Stimulated activated CD4-positive, alpha-beta T cell treated with anti-CD3 and anti-CD28 coated beads, Interleukin-15, amount 100 ng/mL, for 48 hours (primary cell): ENCODE measurements around the gene NECAB3.

Experiments used
- DNase-seq, 2 donors: peaks; one replicate each; pipeline ENCODE4 v3.0.0-alpha.2; 2020; ENCODE audit warnings: low read depth in 2 of 2

Gene NECAB3

GRCh38 chr20:33697129-33697528 is 22.9 kb upstream of the NECAB3 start:
- DNase-seq: no peak

DNA sequence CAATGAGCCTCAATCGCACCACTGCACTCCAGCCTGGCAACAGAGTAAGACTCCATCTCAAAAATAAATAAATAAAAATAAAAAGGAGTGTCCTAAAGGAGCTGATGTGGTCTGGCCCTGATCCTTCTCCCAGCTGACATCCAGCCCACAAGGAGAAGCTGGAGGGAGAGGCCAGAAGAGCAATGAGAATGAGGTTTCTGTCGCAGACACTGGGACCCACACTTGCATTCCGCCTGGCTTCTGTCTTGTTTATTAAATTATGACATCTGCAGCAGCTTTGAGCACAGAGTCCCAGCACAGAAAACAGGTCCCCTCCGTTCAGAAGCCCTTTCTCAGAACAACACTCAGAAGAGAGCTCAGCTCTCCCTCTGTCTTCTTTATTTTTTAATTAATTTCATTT is 22.2 kb upstream of the NECAB3 start:
- DNase-seq: no peak

- no peak for DNase-seq
Observed at GRCh38 chr20:33694639-33695012, 20.4 kb upstream of the NECAB3 start.

DNA sequence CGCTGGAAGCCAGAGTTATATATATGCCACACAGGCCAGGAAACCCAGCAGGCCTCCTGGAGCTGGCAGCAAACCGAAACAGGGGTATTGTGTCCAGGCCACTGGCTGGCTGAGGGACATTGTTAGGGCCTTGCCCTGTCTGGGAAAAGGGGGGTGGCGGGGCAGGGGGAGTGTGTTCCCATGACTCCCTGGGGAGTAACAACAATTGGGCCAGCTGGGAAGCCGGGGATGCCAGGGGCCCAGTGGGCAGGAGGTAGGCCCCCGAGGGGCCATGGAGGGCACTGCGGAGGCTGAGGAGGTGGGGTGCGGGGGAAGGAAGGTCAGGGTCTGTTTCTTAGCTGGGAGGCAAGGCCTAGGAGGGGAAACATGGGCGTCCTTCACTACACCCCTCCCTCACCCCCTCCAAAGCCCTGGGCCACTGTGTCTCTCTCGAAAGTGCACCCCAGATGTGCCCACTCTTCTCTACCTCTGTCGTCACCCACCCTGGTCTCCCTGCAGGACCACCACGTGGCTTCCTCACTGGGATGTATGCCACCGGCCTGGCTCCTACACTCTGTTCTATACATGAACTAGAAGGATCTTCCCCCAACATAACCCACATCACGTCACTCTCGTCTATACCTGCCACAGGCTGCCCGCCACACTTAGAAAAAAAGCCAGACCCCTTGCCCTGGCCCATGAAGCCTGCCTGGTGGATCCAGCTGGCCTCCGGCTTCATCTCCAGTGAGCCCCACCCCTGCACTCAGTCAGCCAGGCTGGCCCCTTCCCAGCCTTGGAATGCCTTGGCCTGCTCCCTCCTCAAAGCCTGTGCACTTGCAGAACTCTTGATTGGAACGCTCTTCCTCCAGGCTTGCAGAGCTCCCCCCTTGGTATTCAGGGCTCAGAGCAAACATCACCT is 19.8 kb upstream of the NECAB3 start:
- no peak for DNase-seq

GRCh38 chr20:33693289-33693688 is 19.1 kb upstream of the NECAB3 start:
- DNase-seq: no peak

GRCh38 chr20:33689973-33690372 is 15.7 kb upstream of the NECAB3 start:
- DNase-seq: peak in 1 of 2 donors; percentile 42

DNA sequence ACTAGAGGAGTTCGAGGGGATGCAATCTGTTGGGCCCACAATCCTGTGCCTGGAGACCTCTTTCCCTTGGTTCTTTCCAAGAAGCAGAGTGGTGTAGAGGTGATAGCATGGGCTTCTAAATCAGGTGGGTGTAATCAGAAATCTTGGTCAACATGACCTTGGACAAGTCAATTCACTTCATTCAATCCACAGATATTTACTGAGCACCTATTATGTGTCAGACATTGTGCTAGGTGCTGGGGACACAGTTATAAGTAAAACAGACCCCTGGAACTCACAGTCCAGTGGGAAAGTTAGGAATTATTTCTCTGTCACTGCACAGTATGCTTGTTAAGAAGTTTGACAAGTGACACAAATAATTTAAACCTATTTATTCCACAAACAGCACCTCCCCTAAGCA is 15.3 kb upstream of the NECAB3 start:
- DNase-seq: no peak

DNA sequence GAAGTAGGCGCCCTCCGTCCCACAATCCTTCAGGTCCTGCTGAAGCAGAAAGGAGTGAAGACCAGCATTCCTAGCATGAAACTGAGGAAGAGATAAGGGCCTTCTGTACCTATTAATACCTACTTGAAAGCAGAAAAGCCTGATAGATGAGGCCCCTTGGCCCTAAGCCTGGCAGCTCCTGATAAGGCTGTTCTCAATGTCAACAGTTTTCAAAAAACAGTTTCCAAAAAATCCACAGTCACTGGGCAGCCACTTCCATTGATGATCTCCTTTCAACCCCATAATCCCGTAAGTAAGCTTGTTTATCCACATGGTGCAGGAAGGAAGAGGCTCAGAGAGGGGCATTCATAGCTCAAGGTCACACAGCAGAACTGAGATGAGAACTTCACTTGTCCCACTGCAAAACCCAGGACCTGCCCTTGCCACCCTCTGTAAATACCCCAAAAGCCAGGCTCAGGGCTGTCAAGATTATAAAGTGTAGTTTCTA is 14.8 kb upstream of the NECAB3 start:
- no peak for DNase-seq

DNA sequence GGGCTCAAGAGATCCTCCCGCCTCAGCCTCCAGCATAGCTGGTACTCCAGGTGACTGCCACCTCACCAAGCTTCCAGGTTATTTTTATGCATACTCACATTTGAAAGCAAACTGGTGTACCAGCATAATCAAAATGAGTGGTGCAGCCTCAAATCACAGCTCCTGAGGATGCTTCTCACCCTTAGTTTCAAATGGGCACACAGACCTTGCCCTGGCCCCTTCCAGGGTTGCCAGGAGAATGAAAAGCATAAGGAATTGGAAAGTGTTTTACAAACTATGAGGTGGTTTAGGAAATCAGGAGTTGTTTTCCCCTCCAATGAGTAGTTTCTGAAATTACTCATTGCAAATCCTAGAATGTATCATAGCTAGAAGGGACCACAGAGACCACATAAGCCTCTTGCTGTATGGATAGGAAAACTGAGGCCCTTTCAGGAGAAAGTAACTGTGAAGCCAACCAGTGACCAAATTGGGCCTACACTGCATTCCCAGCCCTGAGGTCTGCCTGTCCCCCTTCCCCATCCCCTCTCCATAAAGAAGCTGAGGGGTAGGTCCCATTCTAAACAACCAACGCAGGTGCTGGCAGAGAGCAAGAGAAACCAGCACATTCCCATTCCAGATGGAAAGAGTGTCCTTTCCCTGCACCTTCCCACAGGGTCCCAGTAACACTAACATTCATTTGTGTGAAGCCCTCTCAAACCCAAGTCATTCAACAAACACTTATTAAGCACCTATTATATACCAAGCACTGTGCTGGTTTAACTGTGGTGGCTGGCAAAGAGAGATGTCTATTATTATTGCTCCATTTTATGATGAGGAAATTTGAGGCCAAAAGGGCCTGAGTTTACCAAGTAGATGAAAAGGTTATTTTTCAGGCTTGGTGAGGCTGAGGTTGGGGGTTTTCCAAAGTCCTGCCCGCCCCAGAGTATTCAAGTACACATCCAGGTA is 14.0 kb upstream of the NECAB3 start:
- no peak for DNase-seq

GRCh38 chr20:33687370-33687915 is 13.2 kb upstream of the NECAB3 start:
- DNase-seq: no peak

DNA sequence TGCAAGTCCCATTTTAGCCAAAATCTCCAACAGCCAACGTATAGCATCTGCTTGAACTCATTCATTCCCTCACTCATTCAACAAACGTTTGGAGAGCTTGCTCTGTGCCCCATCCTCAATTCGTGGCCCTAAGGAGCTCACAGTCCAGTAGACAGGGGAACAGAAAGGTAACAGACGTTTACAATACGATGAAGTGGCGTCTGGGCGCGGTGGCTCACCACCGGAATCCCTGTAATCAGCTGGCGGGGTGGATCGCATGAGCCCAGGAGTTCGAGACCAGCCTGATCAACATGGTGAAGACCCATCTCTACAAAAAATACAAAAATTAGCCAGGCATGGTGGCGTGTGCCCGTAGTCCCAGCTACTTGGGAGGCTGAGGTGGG is 12.7 kb upstream of the NECAB3 start:
- no peak for DNase-seq

DNA sequence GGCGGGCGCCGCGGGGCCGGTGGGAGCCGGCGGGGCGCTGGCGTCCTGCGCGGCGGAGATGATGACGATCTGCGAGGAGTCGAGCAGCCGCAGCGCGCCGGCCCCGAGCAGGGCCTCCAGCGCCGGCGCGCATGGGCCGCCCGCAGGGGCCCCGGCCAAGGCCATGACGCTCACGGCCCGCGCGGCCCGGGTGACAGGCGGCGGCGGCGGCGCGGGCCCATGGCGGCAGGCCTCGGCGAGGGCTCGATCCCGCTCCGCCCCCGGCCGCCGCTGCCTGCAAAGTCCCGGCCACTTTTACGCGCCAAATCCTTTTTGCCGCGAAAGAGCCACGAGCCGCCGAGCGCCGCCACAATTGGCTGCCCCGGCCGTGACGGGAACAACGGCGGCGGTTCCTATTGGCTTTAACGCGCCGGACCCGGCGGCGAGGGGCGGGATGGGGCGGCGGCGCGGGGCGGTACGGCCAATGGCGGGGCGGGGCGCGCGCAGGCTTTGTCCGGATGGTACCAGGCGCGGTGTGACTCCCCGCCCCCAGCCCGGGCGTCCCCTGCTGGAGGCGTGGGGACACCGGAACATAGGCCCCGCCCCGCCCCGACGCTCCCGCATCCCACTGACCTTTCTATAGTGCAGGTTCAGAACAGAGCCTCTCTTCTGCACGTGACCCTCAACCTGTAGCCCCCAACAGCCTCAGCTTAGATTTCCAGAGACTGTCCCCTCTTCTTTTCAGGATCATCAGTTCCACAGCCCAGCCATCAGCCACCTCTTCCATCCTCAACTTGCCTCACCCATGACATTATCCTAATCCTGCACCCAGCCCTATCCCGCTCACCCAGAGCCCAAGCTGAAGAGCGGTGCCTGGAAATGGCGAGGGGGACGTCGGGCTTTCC is 12.1 kb upstream of the NECAB3 start, which contains the start of gene E2F1:
Gene E2F1 (minus strand): TSS at position 286 of the 884 bp plus-strand sequence. CDS start 121 bp downstream, at position 165.
- DNase-seq: peak; percentile 91 to 98

GRCh38 chr20:33685328-33686099 is 11.3 kb upstream of the NECAB3 start:
- DNase-seq: peak; percentile 58 to 64

DNA sequence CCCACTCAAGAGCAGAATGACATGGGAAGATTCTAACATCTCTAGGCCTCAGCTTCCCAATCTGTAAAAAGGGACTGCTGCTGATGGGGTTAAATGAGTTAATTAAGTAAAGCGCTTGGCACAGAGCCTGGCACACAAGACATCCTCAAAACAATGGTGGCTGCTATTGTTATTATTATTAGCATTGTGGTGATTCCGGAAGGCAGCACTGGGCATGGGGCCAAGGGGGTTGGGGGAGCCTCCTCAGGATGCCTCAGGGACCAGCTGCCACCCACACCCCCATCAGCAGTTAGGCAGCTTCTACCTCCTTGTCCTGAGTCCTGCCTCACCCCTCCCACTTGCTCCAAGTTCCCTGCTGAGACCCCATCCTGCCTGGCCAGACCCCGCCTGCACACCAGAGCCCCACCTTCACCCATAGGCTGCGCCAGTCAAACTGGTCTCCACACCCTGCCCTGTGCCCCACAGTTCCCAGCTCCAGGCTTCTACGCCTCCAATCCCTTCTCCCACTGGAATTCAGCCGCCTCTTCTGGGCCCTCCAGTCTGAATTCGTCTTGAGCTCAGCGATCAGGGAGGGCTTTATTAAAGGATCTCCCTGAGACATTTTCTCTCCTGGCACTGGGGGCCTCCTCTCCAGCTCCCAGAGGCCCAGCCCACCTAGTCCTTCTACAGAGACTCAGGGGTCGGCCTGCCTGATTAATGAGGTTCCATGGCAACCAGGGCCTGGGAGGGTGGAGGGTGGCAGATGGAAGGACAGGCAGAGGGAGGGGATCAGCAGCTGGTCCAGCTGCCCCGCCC is 10.5 kb upstream of the NECAB3 start:
- DNase-seq: no peak

DNA sequence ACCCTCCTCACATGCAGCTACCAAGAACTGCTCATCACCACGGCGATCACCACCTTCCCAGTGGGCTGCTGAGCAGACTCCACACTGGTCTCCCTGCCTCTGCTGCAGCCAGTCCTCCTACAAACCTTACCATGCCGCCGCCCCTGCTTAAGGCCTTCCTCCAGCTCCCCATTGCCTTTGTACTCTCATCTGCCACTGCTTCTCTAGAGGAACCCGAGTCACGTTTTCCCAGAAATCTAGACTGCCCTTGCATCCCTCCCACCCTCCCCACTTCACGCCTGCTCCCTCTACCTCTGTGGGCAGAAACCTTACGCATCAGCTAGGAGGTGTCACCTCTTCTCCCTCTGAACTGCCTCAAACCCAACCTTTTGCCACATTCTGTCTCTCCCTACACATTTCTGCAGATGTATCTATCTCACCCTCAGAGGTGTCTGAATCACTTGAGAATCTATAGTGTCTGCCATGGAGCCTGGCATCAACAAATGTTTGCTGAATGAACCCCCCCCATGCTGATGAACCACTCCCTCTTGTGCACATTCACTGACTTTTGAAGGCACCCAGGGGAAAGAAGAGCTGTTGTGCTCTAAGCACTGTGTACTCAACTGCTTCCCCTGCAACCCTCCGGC is 7.6 kb upstream of the NECAB3 start:
- no peak for DNase-seq

GRCh38 chr20:33681288-33681687 is 7.1 kb upstream of the NECAB3 start:
- no peak for DNase-seq

- no peak for DNase-seq
Observed at GRCh38 chr20:33680686-33681085, 6.5 kb upstream of the NECAB3 start.

DNA sequence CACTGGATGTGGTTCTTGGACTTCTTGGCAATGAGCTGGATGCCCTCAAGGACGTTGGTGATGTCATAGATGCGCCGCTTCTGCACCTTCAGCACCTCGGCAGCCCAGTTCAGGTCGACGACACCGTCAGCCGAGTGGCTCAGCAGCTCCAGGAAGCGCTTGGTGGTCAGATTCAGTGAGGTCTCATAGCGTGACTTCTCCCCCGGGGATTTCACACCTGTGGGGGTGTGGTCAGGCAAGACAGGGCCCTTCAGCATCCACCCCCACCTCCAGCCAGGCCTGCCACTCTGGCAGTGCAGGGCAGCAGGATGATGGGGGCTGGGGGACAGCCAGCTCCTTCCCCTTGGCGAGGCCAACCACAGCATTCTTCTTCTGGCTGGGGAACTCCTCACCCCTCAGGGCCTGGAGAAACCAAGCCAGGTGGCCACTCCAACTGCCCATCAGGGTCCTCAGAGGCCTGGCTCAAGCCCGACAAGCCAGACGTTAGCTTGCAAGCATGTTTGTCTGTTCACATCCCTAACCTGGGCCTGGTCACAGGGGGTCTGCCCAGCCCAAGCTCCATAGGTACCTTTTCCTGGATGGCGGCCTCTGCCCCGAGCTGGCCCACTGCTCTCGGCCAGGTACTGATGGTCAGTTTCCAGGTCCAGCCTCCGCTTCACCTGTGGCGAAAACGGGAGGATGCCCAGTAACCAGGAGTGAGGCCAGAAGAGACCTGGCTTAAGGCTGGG is 5.7 kb upstream of the NECAB3 start:
- DNase-seq: no peak
